Hematopoietic multipotent progenitor cell treated with erythropoietin and hydrocortisone succinate and interleukin-3 and kit ligand, for 6 days (in vitro differentiated cells): Measurements from ENCODE around the gene PFKFB3.
A peak's percentile ranks its signal among the peaks of the same experiment; 100 is the strongest.
"Not testable (repeated sequence)": the region's sequence is repeated elsewhere in the genome, so short reads cannot be mapped to it uniquely, and the experiment has no call there.

Experiments
- DNase-seq: peaks from one replicate; pipeline ENCODE4 v3.0.0-alpha.2; 2015

PFKFB3 gene

DNA sequence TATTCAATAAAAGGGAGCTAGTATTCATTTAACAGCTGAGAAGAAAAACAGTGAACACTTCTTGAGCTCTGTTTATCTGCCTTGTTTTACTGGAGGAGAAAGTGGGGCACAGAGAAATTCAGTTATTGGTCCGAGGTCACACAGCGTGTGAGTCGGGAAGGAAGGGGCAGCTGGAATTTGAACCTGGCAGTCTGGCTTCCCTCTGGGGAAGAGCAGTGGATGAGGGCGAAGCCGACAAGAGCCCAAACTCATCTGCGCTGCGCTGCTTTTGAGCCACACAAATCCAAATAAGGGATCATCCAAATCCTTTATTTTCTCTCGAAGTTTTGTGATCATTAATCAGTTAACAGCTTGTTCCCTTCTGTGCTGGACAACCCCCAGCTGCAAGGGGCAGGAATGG, 23.7 kb upstream of the PFKFB3 start:
- no peak for DNase-seq

DNA sequence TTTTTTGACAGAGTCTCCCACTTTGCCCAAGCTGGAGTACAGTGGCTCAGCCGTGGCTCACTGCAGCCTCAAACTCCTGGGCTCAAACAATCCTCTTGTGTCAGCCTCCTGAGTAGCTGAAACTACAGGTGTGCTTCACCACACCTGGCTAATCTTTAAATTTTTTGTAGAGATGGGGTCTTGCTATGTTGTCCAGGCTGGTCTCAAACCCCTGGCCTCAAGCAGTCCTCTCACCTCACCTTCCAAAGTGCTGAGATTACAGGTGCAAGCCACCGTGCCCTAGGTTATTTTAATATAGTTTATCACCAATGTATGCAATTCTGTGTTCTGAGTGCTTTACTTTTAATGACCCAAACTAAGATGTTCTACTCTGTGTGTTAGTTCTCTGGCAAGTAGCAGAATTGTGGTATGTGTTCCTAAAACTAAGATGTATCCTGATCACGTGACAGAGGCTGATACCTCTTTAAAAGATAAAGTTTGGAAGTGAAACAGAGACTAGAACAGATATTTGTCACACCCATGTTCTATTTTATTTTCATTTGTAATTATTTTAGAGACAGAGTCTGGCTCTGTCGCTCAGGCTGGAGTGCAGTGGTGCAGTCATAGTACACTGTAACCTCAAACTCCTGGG, 22.1 kb upstream of the PFKFB3 start:
- no peak for DNase-seq

GRCh38 chr10:6181249-6181648, 21.5 kb upstream of the PFKFB3 start:
- DNase-seq = no peak

- DNase-seq = no peak
Observed at GRCh38 chr10:6182454-6183098, 20.2 kb upstream of the PFKFB3 start.

DNA sequence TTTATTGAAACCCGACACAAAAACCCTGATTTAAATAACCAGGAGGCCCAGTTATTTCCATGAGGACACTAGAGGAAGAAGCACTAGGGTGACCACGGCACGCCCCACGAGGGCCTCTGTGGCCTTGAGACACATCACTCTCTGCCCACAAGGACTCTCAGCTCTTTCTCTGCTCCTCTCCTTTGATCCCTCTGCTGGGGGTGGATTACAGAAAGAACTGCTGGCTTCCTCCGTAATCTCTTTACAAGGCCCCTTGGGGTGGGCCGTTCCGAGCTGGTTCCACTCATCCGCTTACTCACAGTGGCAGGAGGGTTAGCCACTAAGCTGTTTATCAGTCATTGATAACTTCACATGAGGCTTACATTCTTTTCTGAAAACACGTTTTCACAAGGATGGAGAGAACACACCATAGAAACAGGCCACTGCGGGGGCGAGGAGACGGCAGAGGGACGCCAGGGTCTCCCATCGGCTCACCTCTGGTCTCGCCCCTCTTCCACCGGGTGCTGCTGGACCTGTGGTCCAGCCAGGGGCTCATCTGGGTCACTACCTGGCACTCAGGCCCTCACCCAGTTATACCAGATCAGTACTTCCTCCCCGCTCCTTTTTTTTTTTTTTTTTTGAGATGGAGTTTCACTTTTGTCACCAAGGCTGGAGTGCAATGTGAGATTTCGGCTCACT, 17.6 kb upstream of the PFKFB3 start:
- DNase-seq = no peak

- no peak for DNase-seq
Observed at GRCh38 chr10:6186894-6187256, 15.9 kb upstream of the PFKFB3 start.

GRCh38 chr10:6187278-6187677, 15.5 kb upstream of the PFKFB3 start:
- DNase-seq = no peak

GRCh38 chr10:6190033-6190432, 12.7 kb upstream of the PFKFB3 start:
- not testable (repeated sequence) for DNase-seq

DNA sequence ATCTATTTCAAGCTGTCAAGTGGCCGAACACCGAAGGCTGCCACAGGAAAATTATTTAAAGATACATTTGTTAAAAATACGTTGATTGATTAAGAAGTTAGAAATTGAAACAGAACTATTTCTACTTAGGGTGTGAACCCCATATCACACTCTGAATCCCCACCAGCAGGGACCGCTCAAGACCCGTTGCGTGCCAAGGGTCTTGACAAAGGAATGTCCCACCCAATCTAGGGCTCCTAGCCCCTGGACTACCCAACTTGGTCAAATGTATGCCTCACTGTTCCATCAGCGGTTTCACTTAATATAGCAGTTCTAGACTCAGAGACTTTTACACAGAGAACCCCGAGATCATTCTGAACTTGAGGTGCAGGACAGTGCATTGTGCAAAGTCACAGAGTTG, 11.6 kb upstream of the PFKFB3 start:
- DNase-seq = no peak

DNA sequence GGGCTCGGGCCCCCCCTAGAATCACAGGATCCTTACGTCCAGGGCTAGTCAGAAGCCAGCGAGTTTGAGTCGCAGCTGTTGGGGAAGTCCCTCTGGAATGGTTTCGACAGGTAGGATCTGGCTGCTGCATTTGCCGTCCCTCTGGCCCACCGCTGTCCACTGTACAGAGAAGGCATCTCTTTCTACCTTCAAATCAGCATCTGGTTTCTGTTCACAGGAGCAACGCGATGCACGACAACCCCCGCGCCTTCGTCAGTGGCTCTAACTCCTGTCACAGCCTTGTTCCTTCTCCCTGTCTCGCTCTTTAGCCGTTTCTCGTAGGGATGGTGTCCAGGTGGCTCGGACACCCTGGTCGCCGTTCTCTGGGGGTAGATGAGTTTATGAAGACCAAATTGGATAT, 11.2 kb upstream of the PFKFB3 start:
- no peak for DNase-seq

DNA sequence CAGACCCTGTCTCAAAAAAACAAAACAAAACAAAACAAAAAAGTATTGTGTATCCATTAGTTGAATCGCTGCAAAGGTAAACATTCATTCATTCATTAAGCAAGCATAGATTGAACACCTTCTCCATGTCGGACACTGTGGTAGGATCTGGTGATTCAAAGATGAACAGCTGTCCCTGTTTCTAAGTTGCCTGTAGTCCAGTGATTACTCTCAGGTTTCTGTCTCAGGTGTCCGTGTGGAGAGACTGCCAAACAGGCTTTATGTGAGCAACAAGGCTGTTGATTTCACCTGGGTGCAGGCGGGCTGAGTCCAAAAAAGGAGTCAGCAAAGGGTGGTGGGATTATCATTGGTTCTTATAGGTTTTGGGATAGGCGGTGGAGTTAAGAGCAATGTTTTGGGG, 9.4 kb upstream of the PFKFB3 start:
- DNase-seq = not testable (repeated sequence)

- DNase-seq = no peak
Observed at GRCh38 chr10:6194311-6194710, 8.4 kb upstream of the PFKFB3 start.

GRCh38 chr10:6195376-6195775, 7.4 kb upstream of the PFKFB3 start:
- no peak for DNase-seq

GRCh38 chr10:6195846-6196245, 6.9 kb upstream of the PFKFB3 start:
- peak; percentile 33 for DNase-seq

DNA sequence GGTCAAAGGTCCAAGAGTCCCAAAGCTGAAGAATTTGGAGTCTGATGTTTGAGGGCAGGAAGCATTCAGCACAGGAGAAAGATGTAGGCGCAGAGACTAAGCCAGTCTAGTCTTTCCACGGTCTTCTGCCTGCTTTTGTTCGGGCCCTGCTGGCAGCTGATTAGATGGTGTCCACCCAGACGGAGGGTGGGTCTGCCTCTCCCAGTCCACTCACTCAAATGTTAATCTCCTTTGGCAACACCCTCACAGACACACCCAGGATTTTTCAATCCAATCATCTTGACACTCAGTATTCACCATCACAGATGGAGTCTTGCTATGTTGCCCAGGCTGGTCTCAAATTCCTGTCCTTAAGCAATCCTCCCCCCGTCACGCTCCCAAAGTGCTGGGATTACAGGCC, 6.2 kb upstream of the PFKFB3 start:
- peak; percentile 70 for DNase-seq

DNA sequence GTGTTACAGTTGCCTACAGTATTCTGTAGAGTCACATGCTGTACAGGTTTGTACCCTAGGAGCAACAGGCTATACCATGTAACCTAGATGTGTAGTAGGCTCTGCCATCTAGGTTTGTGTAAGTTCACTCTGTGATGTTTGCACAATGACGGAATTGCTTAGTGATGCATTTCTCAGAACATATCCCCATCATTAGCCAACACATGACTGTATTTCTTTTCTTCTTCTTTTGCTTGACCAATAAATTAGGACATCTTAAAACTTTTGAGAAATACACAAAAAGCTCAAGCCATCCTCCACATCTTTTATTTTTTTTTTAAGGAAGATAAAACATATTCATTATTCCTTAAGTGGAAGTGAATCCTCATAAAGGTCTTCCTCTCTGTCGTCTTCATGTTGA, 5.4 kb upstream of the PFKFB3 start:
- no peak for DNase-seq

DNA sequence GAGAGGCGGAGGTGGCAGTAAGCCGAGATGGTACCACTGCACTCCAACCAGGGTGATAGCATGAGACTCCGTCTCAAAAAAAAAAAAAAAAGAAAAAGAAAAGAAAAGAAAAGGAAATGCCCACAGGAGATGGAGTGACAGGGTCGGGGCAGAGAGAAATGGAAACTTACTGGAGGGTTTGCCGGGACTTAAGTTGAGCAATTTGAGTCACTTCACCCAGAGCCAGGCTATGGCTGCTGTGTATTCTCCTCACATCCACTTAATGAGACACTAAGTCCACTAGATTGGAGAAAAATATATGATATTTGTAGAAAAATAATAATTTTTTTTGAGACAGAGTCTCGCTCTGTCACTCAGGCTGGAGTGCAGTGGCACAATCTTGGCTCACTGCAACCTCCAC, 4.6 kb upstream of the PFKFB3 start:
- DNase-seq = no peak

DNA sequence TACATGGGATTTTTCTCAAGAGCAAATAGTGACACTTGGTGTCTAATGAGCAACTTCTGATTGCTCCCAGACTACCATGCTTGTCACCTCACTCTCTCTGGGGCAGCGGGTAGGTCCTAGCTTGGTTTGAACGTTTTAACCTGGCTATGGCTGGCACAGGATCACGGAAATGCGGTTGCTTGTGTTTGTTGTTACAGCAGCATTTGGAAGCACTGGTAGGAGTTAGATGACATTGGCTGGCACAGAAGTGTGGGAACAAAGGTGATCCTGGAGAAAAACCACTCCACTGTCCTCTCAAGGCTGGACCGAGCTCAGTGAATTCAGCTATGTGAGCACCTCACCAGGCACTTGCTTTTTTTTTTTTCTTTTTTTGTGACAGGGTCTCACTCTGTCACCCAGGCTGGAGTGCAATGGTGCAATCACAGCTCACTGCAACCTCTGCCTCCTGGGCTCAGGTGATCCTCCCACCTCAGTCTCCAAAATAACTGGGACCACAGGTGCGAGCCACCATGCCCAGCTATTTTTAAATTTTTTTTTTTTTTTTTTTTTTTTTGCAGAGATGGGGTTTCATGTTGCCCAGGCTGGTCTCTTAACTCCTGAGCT, 3.5 kb upstream of the PFKFB3 start:
- DNase-seq = no peak

DNA sequence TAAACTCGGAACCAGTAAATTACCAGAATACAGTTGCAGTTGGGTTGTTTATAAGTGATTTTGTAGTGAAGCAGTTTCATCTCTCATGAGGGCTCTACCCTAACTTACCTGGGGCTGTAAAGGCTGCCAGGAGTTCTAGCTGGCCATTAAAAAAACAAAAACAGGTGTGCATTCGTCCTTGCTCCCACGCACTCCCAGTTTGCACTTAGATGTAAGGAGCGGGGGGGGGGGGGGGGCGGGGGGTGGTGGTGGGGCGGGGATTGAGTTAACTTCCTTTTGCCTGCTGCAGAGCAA, 2.3 kb upstream of the PFKFB3 start:
- no peak for DNase-seq

DNA sequence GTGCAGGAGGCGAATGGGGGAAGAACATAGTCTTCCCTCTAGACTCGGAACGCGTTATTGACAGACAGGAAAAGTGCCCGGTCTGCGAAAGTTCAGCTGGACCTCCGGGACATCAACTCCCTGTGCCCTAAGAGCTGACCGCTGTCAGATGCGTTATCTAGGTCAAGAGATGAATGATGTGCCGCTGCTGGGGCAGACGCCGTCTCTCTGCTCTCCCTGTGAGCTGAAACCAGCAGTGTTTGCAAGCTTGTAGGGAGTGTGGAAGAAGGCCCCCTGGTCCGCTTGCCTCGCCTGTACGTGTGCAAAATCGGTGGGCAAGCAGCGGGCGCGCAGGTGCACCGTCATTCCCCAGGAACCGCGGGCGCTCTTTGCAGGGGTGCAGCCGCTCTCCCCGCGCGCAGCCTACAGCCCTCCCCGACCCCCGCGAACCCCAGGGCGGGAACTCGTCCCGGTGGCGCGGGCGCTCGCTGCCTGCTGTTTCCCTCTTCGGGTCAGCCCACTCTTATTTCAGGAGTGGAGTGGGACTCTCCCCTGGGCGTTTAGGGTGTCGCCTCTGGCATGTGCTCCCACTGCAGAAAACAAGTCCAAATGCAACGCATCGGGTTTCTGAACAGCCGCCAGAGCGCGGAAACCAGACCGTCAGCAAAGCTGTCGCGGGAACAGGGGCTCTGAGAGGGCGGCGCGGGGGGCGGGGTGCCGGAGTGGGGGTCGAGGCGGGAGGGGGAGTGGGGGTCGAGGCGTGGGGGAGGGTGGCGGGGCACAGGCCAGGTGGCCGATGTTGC, 1.8 kb upstream of the PFKFB3 start:
- DNase-seq = peak; percentile 42

DNA sequence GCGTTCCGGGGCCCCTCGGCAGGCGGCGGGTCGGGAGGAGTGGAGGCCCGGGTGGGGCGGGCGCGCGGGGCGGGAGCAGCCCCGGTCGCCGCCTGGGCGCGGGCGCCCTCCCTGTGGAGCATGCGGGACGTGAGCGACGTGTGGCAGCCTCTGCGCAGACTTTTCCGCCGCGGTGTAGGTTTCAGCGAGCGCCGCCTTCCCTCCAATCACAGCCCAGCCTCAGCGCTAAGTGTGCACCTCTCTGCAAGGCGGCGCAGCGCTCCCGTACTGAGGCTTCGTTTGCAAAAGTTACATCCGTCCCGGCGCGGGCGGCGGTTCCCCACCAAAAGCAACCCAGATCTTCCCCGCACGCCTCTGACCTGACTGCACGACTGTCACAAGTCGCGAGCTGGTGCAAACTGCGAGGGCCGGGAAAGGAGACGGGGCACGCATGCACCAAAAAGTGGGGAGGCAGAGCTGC, 1.2 kb upstream of the PFKFB3 start:
- DNase-seq = peak; percentile 61

DNA sequence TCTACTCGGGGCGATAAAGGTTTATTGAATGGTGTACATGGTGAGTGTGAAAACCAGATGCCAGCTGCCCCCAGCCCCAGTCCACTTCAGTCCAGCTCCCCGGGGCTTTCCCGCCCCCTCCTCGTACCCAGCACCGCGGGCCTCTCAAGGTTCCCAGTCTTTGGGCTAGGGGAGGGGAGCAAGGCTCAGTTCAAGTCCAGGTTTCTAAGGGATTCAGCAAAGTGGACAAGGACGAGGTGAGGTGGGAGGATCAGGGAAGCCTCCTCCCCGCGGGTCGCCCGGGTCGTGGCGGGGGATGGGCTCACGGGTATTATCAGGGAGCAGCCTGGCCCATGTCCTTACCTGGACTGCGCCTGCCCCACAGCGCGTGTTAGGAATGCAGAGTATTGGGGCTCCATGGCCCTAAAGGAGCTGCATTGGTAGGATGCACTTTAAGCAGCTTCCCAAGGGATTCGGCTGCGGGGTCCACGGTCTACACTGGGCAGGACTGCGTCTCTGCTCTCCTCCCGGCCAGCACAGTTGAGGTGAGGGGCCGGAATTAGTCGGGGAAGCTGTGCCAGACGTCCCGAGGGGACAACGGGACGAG, 541 bp upstream of the PFKFB3 start:
- no peak for DNase-seq
